HEK293T (cell line): ENCODE data around the gene GIPR.

Experiments used
- CTCF ChIA-PET: fragments of 350-600 bp; formaldehyde crosslinking; extraction: SDS; loops from one replicate; lab custom pipeline; 2021; ENCODE audit warnings: antibody characterized with exemption, inconsistent platforms; lab: Yijun Ruan, JAX
- POLR2A ChIA-PET: fragments of 350-600 bp; formaldehyde crosslinking; extraction: SDS; loops from one replicate; lab custom pipeline; 2020; ENCODE audit warnings: antibody characterized with exemption, inconsistent platforms; lab: Yijun Ruan, JAX
- DNase-seq: peaks from one replicate; pipeline ENCODE4 v3.0.0; 2012; ENCODE audit warnings: mixed read lengths; ENCODE audit errors: extremely low spot score
- ARNT ChIP-seq: fragments of 450-650 bp; IDR thresholded peaks from 2 replicates; pipeline ENCODE4 v1.6.1; 2017; ENCODE audit warnings: mild to moderate bottlenecking
- BHLHE40 ChIP-seq: fragments of 450-650 bp; IDR thresholded peaks from 2 replicates; pipeline ENCODE4 v1.6.1; 2016; ENCODE audit warnings: mild to moderate bottlenecking, moderate library complexity, borderline replicate concordance
- CTBP1 ChIP-seq: fragments of 450-650 bp; IDR thresholded peaks from 2 replicates; pipeline ENCODE4 v1.6.1; 2016; ENCODE audit warnings: borderline replicate concordance
- ELF4 ChIP-seq: fragments of 450-650 bp; IDR thresholded peaks from 2 replicates; pipeline ENCODE4 v1.6.1; 2017; ENCODE audit warnings: antibody characterized with exemption
- FOXA1 ChIP-seq: fragments of 450-650 bp; IDR thresholded peaks from 2 replicates; pipeline ENCODE4 v1.6.1; 2016; ENCODE audit warnings: mild to moderate bottlenecking
- FOXK2 ChIP-seq: fragments of 450-650 bp; IDR thresholded peaks from 2 replicates; pipeline ENCODE4 v1.6.1; 2016; ENCODE audit warnings: mild to moderate bottlenecking
- FOXM1 ChIP-seq: fragments of 450-650 bp; IDR thresholded peaks from 2 replicates; pipeline ENCODE4 v1.6.1; 2017; ENCODE audit warnings: mild to moderate bottlenecking, borderline replicate concordance
- HDGF ChIP-seq: fragments of 450-650 bp; IDR thresholded peaks from 2 replicates; pipeline ENCODE4 v1.6.1; 2017; ENCODE audit warnings: antibody characterized with exemption, borderline replicate concordance
- L3MBTL2 ChIP-seq: fragments of 450-650 bp; conservative IDR thresholded peaks from 2 replicates; pipeline ENCODE4 v1.6.1; 2016; ENCODE audit warnings: mild to moderate bottlenecking
- LEF1 ChIP-seq: fragments of 450-650 bp; IDR thresholded peaks from 2 replicates; pipeline ENCODE4 v1.6.1; 2017; ENCODE audit warnings: mild to moderate bottlenecking, borderline replicate concordance
- NFRKB ChIP-seq: fragments of 450-650 bp; IDR thresholded peaks from 2 replicates; pipeline ENCODE4 v1.6.1; 2016; ENCODE audit warnings: mild to moderate bottlenecking, moderate library complexity
- PKNOX1 ChIP-seq: fragments of 450-650 bp; IDR thresholded peaks from 2 replicates; pipeline ENCODE4 v1.6.1; 2016
- SP1 ChIP-seq: fragments of 450-650 bp; IDR thresholded peaks from 2 replicates; pipeline ENCODE4 v1.6.1; 2017
- SUZ12 ChIP-seq: fragments of 450-650 bp; IDR thresholded peaks from 2 replicates; pipeline ENCODE4 v1.6.1; 2016; ENCODE audit warnings: mild to moderate bottlenecking
- TARDBP ChIP-seq: fragments of 450-650 bp; IDR thresholded peaks from 2 replicates; pipeline ENCODE4 v1.6.1; 2016
- ZNF384 ChIP-seq: fragments of 450-650 bp; IDR thresholded peaks from 2 replicates; pipeline ENCODE4 v1.6.1; 2016

GIPR gene

GRCh38 chr19:45705115-45705514, 37.1 kb downstream of the GIPR start:
- ChIA-PET POLR2A (no interaction called here), CTCF (no interaction called here)
- DNase-seq = no peak
- TF ChIP-seq L3MBTL2 (no peak), FOXA1 (no peak), CTBP1 (no peak), ELF4 (no peak), BHLHE40 (no peak), FOXM1 (no peak), SP1 (no peak), TARDBP (no peak), LEF1 (no peak), HDGF (no peak), FOXK2 (no peak), PKNOX1 (no peak), SUZ12 (no peak), NFRKB (no peak)

GRCh38 chr19:45705710-45706415, 37.8 kb downstream of the GIPR start:
- no peak for TF ChIP-seq LEF1
- no peak for TF ChIP-seq ELF4
- no peak for TF ChIP-seq ARNT
- no peak for TF ChIP-seq HDGF
- no peak for TF ChIP-seq SUZ12
- ChIA-PET POLR2A (interaction anchor here (1.3 kb wide), 1 partner anchor 11 kb away, joined by 4 read pairs; no protein-coding TSS in a partner anchor), CTCF (no interaction called here)

GRCh38 chr19:45710356-45711130, 42.5 kb downstream of the GIPR start:
- ChIA-PET POLR2A (interaction anchor here (2.4 kb wide), 1 partner anchor 18 kb away, joined by 13 read pairs; the partner anchor contains the start of gene QPCTL), CTCF (interaction anchor here (0.6 to 1.1 kb wide), 3 partner anchors 10 to 59 kb away, joined by 3 to 7 read pairs (median 5); partner anchors contain the start of genes QPCTL, SIX5 and SNRPD2)
- no peak for DNase-seq
- TF ChIP-seq SUZ12 (no peak), HDGF (no peak), ZNF384 (no peak), FOXK2 (no peak), L3MBTL2 (no peak), TARDBP (no peak), LEF1 (no peak), SP1 (no peak), ELF4 (no peak), FOXA1 (no peak), PKNOX1 (no peak), FOXM1 (no peak), CTBP1 (no peak), NFRKB (no peak), BHLHE40 (no peak), ARNT (no peak)

More at GRCh38 chr19:45705710-45706415, 37.8 kb downstream of the GIPR start:
- no peak for DNase-seq

- no peak for TF ChIP-seq HDGF
- no peak for TF ChIP-seq NFRKB
- TF ChIP-seq ELF4 = no peak
- TF ChIP-seq FOXA1 = no peak
- no peak for TF ChIP-seq SP1
- TF ChIP-seq ARNT = no peak
- no peak for TF ChIP-seq PKNOX1
- no peak for TF ChIP-seq L3MBTL2
- TF ChIP-seq ZNF384 = no peak
- no peak for TF ChIP-seq SUZ12
- no peak for TF ChIP-seq LEF1
- no peak for TF ChIP-seq FOXK2
- TF ChIP-seq CTBP1 = no peak
- TF ChIP-seq TARDBP = no peak
- TF ChIP-seq FOXM1 = no peak
- no peak for TF ChIP-seq BHLHE40
- no peak for DNase-seq
- CTCF ChIA-PET = no interaction called here
- POLR2A ChIA-PET = interaction anchor here (5.9 kb wide), 1 partner anchor 20 kb away, joined by 41 read pairs; the partner anchor contains the start of genes QPCTL and SNRPD2
Observed at GRCh38 chr19:45711851-45712698, 44.1 kb downstream of the GIPR start.

GRCh38 chr19:45712699-45713067, 44.7 kb downstream of the GIPR start:
- CTCF ChIA-PET = no interaction called here
- TF ChIP-seq ARNT (no peak), FOXK2 (no peak), ELF4 (no peak), NFRKB (no peak), SUZ12 (no peak), LEF1 (no peak), HDGF (no peak), FOXA1 (no peak), BHLHE40 (no peak), CTBP1 (no peak), ZNF384 (no peak)
- no peak for DNase-seq
- POLR2A ChIA-PET = interaction anchor here (5.9 kb wide), 1 partner anchor 21 kb away, joined by 41 read pairs; the partner anchor contains the start of genes QPCTL and SNRPD2
